Measurements from ENCODE around the gene TSPAN17. TPM values are rescaled to one million over a fixed set of nuclear protein-coding genes. Genes with fewer than 3 reads are reported as not detected.

TSPAN17 gene
- total and polyA plus RNA-seq, 12 donors: 25.8 to 106 (median 52.8) TPM

DNA sequence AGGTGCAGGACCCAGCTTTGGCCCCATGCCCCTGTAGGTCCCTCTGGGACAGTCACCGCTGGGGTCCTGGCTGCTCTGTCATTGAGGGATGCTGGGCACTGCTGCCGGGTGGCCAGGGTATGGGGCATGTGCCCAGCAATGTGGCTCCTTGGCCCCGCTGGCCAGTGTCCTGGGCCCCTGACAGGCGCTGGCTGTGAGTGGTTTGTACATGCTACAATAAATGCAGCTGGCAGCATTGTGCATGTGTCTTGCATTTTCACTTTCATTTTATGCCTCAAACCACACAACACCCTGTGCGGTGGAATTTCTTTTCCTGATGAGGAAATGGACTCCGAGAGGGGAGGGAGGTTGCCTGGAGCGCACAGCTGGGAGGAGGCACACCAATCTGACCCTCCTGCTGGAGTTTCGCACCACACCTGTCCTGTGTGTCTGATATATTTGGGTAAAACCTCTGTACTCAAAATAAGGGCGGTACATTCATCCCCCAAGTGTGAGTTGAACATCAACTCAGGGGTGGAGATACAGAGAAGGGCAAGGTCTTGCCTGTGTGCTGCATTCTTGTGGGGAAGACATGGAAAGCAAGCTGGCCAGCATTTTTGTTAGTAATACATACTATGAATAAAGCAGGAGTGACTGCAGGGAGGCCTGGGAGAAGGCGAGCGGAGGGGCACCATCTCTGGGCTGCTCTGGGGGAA, 11.7 kb downstream of the TSPAN17 start:
- H3K4me3 ChIP-seq: no peak overlapping the region
- H3K27me3 ChIP-seq: no peaks in the 10 kb centered on the region
- H3K4me1 ChIP-seq (replicated peaks in 1 of 2): peaks cover 0 to 5% of the 10 kb centered on the region in 2 donors
- no peak for DNase-seq
- no peak for TF ChIP-seq POLR2A (IDR thresholded peaks at IDR 0.05)
- TF ChIP-seq, protein P1, sequence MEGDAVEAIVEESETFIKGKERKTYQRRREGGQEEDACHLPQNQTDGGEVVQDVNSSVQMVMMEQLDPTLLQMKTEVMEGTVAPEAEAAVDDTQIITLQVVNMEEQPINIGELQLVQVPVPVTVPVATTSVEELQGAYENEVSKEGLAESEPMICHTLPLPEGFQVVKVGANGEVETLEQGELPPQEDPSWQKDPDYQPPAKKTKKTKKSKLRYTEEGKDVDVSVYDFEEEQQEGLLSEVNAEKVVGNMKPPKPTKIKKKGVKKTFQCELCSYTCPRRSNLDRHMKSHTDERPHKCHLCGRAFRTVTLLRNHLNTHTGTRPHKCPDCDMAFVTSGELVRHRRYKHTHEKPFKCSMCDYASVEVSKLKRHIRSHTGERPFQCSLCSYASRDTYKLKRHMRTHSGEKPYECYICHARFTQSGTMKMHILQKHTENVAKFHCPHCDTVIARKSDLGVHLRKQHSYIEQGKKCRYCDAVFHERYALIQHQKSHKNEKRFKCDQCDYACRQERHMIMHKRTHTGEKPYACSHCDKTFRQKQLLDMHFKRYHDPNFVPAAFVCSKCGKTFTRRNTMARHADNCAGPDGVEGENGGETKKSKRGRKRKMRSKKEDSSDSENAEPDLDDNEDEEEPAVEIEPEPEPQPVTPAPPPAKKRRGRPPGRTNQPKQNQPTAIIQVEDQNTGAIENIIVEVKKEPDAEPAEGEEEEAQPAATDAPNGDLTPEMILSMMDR (IDR thresholded peaks at IDR 0.05): no peak
- H3K9me3 ChIP-seq (replicated peaks in 1 of 3): no peaks in the 10 kb centered on the region
- WGBS, 4 donors: 57 to 74% (median 68%) methylated on average over 7 to 11 of the region's 11 CpGs
- peak overlapping the region in 1 of 5 donors; percentile 8 for H3K27ac ChIP-seq
- intact Hi-C loops (cut with DNase I): loop anchor here (5.0 to 10.0 kb wide), 2 partner anchors 436 to 453 kb away; no protein-coding TSS in a partner anchor
- peaks cover 0 to 21% of the 10 kb centered on the region in 2 donors for H3K36me3 ChIP-seq (replicated peaks in 1 of 2)

DNA sequence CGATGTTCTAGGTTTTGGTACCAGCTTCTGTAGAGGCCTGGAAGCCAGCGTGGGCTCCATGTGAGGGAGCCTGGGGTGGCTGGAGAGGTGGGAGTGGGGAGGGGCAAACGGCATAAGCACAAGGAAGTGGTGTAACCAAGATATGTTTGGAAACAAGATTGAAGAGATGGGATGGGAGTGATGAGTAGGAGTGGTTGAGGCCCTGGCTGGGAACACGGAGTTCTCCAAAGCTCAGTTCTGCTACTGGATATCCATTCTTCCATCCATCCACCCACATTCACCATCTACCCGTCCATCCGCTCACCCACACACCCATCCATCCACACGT, 12.2 kb downstream of the TSPAN17 start:
- no peak for DNase-seq
- WGBS, 4 donors: 66 to 75% (median 74%) methylated on average over 7 of the region's 7 CpGs
- Histone ChIP-seq H3K27ac (peak overlapping the region in 1 of 5 donors; percentile 8), H3K4me3 (no peak overlapping the region), H3K4me1 (replicated peaks in 1 of 2) (peaks cover 0 to 5% of the 10 kb centered on the region in 2 donors), H3K27me3 (no peaks in the 10 kb centered on the region), H3K9me3 (replicated peaks in 1 of 3) (no peaks in the 10 kb centered on the region), H3K36me3 (replicated peaks in 1 of 2) (peaks cover 0 to 19% of the 10 kb centered on the region in 2 donors)
- intact Hi-C loops (cut with DNase I): loop anchor here (5.0 to 10.0 kb wide), 2 partner anchors 435 to 453 kb away; no protein-coding TSS in a partner anchor
- TF ChIP-seq, protein P1 (IDR thresholded peaks at IDR 0.05): no peak
- TF ChIP-seq POLR2A (IDR thresholded peaks at IDR 0.05): no peak

DNA sequence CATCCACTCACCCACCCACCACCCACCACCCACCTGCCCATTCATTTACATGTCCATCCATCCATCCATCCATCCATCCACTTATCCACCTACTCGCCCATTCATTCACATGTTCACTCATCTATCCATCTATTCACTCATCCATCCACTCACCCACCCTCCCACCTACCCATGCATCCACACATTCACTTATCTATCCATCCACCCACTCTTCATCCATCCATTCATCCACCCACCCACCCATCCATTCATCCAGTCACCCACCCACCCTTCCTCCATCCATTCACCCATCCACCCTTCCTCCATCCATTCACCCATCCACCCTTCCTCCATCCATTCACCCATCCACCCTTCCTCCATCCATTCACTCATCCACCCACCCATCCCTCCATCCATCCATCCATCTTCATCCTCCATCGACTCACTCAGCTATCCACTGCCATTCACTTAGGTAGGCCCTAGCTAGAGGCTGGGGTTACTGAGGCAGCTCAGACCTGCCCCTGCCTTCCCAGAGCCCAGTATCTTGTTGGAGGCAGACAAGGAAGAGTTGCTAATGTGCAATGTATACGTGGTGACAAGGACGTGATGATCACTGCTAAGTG, 12.7 kb downstream of the TSPAN17 start:
- TF ChIP-seq, protein P1 (IDR thresholded peaks at IDR 0.05): no peak
- no peak for TF ChIP-seq POLR2A (IDR thresholded peaks at IDR 0.05)
- whole genome bisulfite sequencing, 4 donors: 52 to 73% (median 63%) methylated on average over 4 of the region's 4 CpGs
- Histone ChIP-seq H3K27me3 (peaks cover under 1% of the 10 kb centered on the region), H3K9me3 (replicated peaks in 1 of 3) (no peaks in the 10 kb centered on the region), H3K27ac (no peak overlapping the region), H3K4me1 (replicated peaks in 1 of 2) (peaks cover 0 to 5% of the 10 kb centered on the region in 2 donors), H3K4me3 (no peak overlapping the region), H3K36me3 (replicated peaks in 1 of 2) (peaks cover 0 to 15% of the 10 kb centered on the region in 2 donors)
- intact Hi-C loops (cut with DNase I): loop anchor here (5.0 to 10.0 kb wide), 4 partner anchors 285 to 452 kb away; no protein-coding TSS in a partner anchor
- no peak for DNase-seq

DNA sequence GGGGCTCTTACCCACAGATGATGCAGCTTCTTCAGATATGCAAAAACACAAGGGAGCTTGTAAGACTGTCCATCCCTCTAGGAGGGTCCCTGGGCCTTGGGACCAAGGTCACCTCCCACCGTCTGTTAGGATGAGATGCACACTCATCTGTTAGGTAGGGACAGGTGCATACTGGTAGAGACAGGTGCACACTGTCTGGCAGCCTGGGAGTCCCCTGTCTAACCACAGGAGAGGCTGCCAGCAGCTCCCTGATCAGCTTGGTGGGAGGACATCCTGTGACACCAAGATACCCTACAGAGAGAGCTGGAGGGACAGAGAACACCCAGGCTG, 13.2 kb downstream of the TSPAN17 start:
- no peak overlapping the region for H3K27ac ChIP-seq
- no peak overlapping the region for H3K4me3 ChIP-seq
- peaks cover 3% of the 10 kb centered on the region for H3K27me3 ChIP-seq
- TF ChIP-seq POLR2A (IDR thresholded peaks at IDR 0.05): no peak
- TF ChIP-seq, protein P1 (IDR thresholded peaks at IDR 0.05): no peak
- 13 to 14% (median 13%) methylated on average over 1 of the region's 1 CpG; no CpG with 5 or more reads in 1 of the 4 donors for WGBS, 4 donors
- DNase-seq: no peak
- H3K9me3 ChIP-seq (replicated peaks in 1 of 3): no peaks in the 10 kb centered on the region
- intact Hi-C loops (cut with DNase I): loop anchor here (10.0 kb wide), 2 partner anchors 284 to 294 kb away; no protein-coding TSS in a partner anchor
- peaks cover 0 to 14% of the 10 kb centered on the region in 2 donors for H3K36me3 ChIP-seq (replicated peaks in 1 of 2)
- H3K4me1 ChIP-seq (replicated peaks in 1 of 2): peaks cover 0 to 5% of the 10 kb centered on the region in 2 donors
